AG04449 (cell line): ENCODE results near the gene MYO1E.
"Not testable (repeated sequence)": the region's sequence is repeated elsewhere in the genome, so short reads cannot be mapped to it uniquely, and the experiment has no call there.

ENCODE experiments used
- CTCF ChIA-PET: fragments of 350-600 bp; formaldehyde crosslinking; extraction: SDS; loops from one replicate; lab custom pipeline; 2021; ENCODE audit warnings: antibody characterized with exemption; lab: Yijun Ruan, JAX
- POLR2A ChIA-PET: fragments of 400-600, 350-600 bp; formaldehyde crosslinking; extraction: SDS; loops from one replicate; lab custom pipeline; 2020; ENCODE audit warnings: antibody characterized with exemption, inconsistent platforms; lab: Yijun Ruan, JAX
- DNase-seq: peaks from one replicate; pipeline ENCODE4 v3.0.0-alpha.2; 2010; ENCODE audit warnings: low read depth, low spot score
- H3K4me3 ChIP-seq: 2 replicates; pipeline ENCODE4 v1.5.1; 2011; ENCODE audit warnings: low read depth, mild to moderate bottlenecking, control low read depth, low read length
- CTCF ChIP-seq: IDR thresholded peaks from one replicate; pipeline ENCODE4 v1.5.1; 2011; ENCODE audit warnings: mild to moderate bottlenecking, moderate library complexity, low read length, control low read depth, inconsistent platforms; ENCODE audit not compliant: insufficient read depth; ENCODE audit errors: missing control alignments

The MYO1E gene

DNA sequence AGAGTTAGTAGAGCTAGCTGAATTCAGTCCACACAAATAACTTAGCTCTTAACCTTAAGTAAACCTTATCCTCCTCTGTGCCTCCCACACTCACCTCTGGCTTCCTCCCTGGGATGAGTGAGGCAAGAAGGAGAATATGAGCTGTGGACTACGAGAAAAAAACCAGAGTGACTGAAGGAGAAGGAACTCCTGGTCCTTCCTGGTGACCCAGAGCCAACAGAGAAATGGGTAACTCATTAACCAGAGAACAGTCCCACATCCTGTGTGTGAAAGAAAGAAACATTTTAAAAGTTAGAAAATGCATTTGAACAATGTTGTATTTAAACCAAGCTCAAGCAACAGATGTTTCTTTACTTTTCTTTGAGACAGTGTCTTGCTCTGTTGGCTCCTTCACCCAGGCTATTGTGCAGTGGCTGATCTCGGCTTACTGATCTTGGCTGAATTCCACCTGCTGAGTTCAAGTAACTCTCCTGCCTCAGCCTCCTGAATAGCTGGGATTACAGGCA is 37.8 kb upstream of the MYO1E start:
- TF ChIP-seq CTCF = no peak
- CTCF ChIA-PET = no interaction called here
- no peak for DNase-seq
- POLR2A ChIA-PET = no interaction called here
- no peak overlapping the region for H3K4me3 ChIP-seq

GRCh38 chr15:59407946-59408345 is 35.3 kb upstream of the MYO1E start:
- TF ChIP-seq CTCF = no peak
- no peak overlapping the region for H3K4me3 ChIP-seq
- DNase-seq = no peak
- CTCF ChIA-PET = interaction anchor here (0.9 kb wide), 1 partner anchor 161 kb away, joined by 3 read pairs; no protein-coding TSS in a partner anchor
- POLR2A ChIA-PET = no interaction called here

DNA sequence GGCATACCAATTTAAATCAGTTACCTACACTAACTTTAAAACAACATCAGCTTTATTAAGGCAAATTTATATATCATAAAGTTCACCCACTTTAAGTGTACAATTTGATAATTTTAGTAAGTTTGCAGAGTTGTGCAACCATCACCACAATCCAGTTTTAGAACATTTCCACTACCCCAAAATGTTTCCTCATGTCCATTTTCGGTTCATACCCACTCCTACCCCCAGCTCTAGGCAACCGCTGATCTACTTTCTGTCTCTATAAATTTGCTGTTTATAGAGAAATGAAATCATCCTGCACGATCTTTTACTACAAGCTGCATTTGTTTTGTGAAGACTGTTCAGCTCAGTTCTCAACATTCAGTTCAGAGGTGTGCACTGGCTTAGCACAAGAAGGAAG is 33.8 kb upstream of the MYO1E start:
- DNase-seq = no peak
- H3K4me3 ChIP-seq = no peak overlapping the region
- CTCF ChIA-PET = interaction anchor here (0.7 to 1.2 kb wide), 2 partner anchors 15 to 491 kb away, joined by 3 read pairs; no protein-coding TSS in a partner anchor
- no peak for TF ChIP-seq CTCF
- POLR2A ChIA-PET = no interaction called here

DNA sequence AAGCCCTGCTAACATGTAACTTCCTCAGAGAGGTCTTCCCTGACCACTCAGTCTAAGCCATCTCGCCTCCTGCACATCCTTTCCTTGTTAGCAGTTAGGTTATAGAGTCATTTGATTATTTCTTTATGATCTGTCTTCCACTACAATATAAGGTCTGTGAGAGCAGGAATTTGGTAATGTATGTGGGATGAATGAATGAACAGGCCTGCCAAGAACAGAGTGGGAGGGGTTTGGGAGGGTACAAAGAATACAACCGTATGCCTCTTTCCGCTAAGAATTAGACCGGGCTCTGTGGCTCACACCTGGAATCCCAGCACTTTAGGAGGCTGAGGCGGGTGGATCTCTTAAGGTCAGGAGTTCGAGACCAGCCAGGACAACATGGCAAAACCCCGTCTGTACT is 32.4 kb upstream of the MYO1E start:
- CTCF ChIA-PET = no interaction called here

DNA sequence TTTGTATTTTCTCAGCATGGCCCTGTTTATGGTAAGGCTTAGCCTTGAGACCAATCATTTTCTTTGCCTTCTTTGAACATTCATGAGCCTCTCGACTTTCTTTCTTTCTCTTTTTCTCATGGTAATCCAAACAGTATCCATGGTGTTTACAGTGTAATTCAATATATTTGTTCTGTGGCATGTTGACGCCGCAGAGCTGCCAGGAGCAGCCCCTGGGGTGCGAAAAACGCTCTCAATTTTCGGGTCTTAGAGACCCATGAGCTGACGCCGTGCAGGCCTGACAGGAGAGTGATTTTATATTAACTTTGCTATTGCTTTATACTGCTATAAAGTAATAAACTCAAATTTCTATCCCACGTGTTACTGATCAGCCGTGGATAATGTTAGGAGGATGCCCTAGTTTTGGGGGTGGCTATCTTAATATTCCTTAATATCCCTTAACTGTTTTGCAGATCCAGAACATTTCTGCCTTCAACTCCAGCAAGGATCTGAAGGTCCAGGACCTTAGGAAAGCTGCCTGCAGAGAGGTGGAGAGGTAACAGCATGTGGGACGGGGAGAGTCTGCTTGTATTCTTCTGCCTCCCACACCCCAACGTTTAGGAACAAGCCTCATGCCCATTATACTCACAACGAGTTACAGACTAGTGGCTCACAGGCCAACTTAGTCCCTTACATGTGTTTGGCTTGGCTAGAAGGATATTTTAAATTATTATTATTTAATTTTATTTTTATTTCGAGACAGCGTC is 29.3 kb upstream of the MYO1E start:
- POLR2A ChIA-PET = no interaction called here

More for the DNA sequence above, 32.4 kb upstream of the MYO1E start:
- POLR2A ChIA-PET = no interaction called here
- H3K4me3 ChIP-seq = no peak overlapping the region
- no peak for TF ChIP-seq CTCF
- no peak for DNase-seq

DNA sequence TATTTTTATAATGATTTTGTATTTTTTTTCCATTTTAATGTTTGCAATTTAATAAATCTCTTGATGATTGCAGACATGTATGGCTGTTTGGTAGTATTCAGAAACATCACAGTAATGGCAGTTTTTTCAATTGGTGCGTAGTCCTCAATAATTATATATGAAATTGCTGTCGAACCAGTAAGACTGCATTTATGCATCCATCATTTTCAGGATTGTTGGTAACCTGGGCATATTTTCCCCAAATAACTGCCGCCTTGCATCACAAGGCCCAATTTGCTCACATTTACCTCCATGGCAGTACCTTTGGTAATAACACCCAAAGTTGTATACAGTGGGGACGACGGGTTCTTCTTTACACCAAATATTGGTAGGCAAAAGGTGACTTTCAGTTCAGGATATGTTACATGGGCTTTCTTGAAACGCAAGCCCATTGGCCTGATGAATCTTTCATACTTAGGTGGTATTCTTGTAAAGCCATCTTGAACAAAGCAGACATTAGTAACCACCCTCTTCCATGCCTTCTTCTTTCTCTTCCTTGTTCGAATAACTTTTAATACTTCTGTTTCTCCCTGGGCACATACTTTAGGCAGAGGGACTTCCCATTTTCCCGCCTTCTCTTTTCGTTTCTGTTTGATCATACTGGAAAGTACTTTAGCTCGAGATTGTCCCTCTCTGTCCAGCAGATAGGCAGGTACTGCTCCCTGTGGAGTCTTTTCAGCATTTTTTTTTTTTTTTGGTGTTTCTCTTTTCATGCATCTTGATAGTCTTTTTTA is 28.6 kb upstream of the MYO1E start:
- H3K4me3 ChIP-seq, CTCF ChIA-PET, POLR2A ChIA-PET: not testable (repeated sequence)

More for the DNA sequence above, 29.3 kb upstream of the MYO1E start:
- H3K4me3 ChIP-seq = no peak overlapping the region
- no peak for DNase-seq
- no peak for TF ChIP-seq CTCF
- CTCF ChIA-PET = no interaction called here

More for the DNA sequence above, 28.6 kb upstream of the MYO1E start:
- not testable (repeated sequence) for DNase-seq
